Gastrocnemius medialis (tissue), 4 donors: ENCODE measurements around the gene CAMTA1. TPM values are rescaled to one million over a fixed set of nuclear protein-coding genes. Genes with fewer than 3 reads are reported as not detected.

Experiments
- ATAC-seq, 2 donors: fragments of 150-250 bp; one replicate each; pipeline ENCODE4 v1.9.1; 2016
- DNase-seq, 2 donors: peaks; one replicate each; pipeline ENCODE4 v3.0.0-alpha.2; 2019
- H3K27ac ChIP-seq, 4 donors: fragments of 200-600 bp; sonication (generic); 1 replicate in 1 of 4; 2 replicates in 3 of 4; pipeline ENCODE4 v1.5.1; 2016 to 2018; ENCODE audit warnings: mild to moderate bottlenecking in 2 of 4, moderate library complexity in 1 of 4
- H3K27me3 ChIP-seq, 3 donors: fragments of 200-600 bp; sonication (generic) in 2 of 3; 1 replicate in 1 of 3; 2 replicates in 2 of 3; pipeline versions ENCODE4 v1.5.1 to v1.6.0; 2016 to 2019; ENCODE audit warnings: mild to moderate bottlenecking in 1 of 3, moderate library complexity in 1 of 3
- H3K36me3 ChIP-seq, 2 donors: fragments of 200-600 bp; sonication (generic) in 1 of 2; one replicate each; pipeline ENCODE4 v1.5.1; 2017 to 2018
- H3K4me1 ChIP-seq, 2 donors: fragments of 200-600 bp; sonication (generic) in 1 of 2; one replicate each; pipeline ENCODE4 v1.5.1; 2016 to 2017; ENCODE audit warnings: mild to moderate bottlenecking in 2 of 2
- H3K4me3 ChIP-seq, 4 donors: fragments of 200-600 bp; sonication (generic) in 3 of 4; 1 replicate in 1 of 4; 2 replicates in 3 of 4; pipeline ENCODE4 v1.5.1; 2016 to 2019; ENCODE audit warnings: mild to moderate bottlenecking in 2 of 4
- H3K9me3 ChIP-seq, 3 donors: fragments of 200-600 bp; sonication (generic) in 2 of 3; 1 replicate in 1 of 3; 2 replicates in 2 of 3; pipeline ENCODE4 v1.5.1; 2016 to 2019
- CTCF ChIP-seq, 5 experiments: fragments of 450-650 bp in 3 of 5; fragments of 200-600 bp in 2 of 5; sonication (generic) in 2 of 5; IDR thresholded peaks in 4 of 5; conservative IDR thresholded peaks in 1 of 5; 1 replicate in 4 of 5; 2 replicates in 1 of 5; pipeline ENCODE4 v1.5.1; 2016 to 2019; ENCODE audit warnings: antibody characterized with exemption in 5 of 5, mild to moderate bottlenecking in 3 of 5, moderate library complexity in 3 of 5
- POLR2A ChIP-seq, 2 donors: fragments of 450-650 bp; IDR thresholded peaks; one replicate each; pipeline ENCODE4 v1.6.1; 2017; ENCODE audit warnings: antibody characterized with exemption in 2 of 2, mild to moderate bottlenecking in 2 of 2, moderate library complexity in 2 of 2
- in situ Hi-C, 4 donors: fragments of 200-750 bp; cut with MboI; loops; one replicate each; pipeline versions ENCODE4 v1.15.0 to v1.8.0; 2017; ENCODE audit warnings: low sequenced_read_pairs in 4 of 4
- intact Hi-C: fragments of 100-400 bp; cut with DNase I; formaldehyde crosslinking; loops from one replicate; pipeline ENCODE4 v1.15.1; 2023; ENCODE audit warnings: low total_unique reads
- total RNA-seq, 4 donors: library from RNA; depleted of rRNA; stranded (reverse); fragments of >200 nt; gene quantifications; one replicate each; pipeline versions ENCODE4 v1.1.0 to v1.2.3, GENCODE V29; 2016

CAMTA1 gene
- total RNA-seq, 4 donors from 2014 or later: 60.5 to 113 (median 70.4) TPM

GRCh38 chr1:6822530-6823359, 37.5 kb downstream of the CAMTA1 start:
- H3K9me3 ChIP-seq: no peaks in the 10 kb centered on the region
- TF ChIP-seq CTCF (IDR thresholded peaks at IDR 0.05 in 4 of 5, conservative IDR thresholded peaks at IDR 0.05 in 1 of 5) (no peak), POLR2A (IDR thresholded peaks at IDR 0.05) (no peak)
- peak overlapping the region; percentile 16 to 58 (median 54) for H3K27ac ChIP-seq
- intact Hi-C loops (no loop called here), in situ Hi-C loops (no loop called here)
- ATAC-seq: peak; percentile 65 to 69
- no peaks in the 10 kb centered on the region for H3K36me3 ChIP-seq
- no peak for DNase-seq
- H3K27me3 ChIP-seq: no peaks in the 10 kb centered on the region
- no peak overlapping the region for H3K4me3 ChIP-seq
- peaks cover 42 to 75% of the 10 kb centered on the region in 2 donors for H3K4me1 ChIP-seq

GRCh38 chr1:6823793-6824192, 38.5 kb downstream of the CAMTA1 start:
- Histone ChIP-seq H3K36me3 (no peaks in the 10 kb centered on the region), H3K4me3 (no peak overlapping the region), H3K27me3 (no peaks in the 10 kb centered on the region), H3K4me1 (peaks cover 42 to 70% of the 10 kb centered on the region in 2 donors), H3K27ac (peak overlapping the region in 2 of 4 donors; percentile 9 to 58), H3K9me3 (no peaks in the 10 kb centered on the region)
- no peak for TF ChIP-seq POLR2A (IDR thresholded peaks at IDR 0.05)
- TF ChIP-seq CTCF (IDR thresholded peaks at IDR 0.05 in 4 of 5, conservative IDR thresholded peaks at IDR 0.05 in 1 of 5): no peak
- ATAC-seq: no peak
- intact Hi-C loops (no loop called here), in situ Hi-C loops (no loop called here)
- no peak for DNase-seq

GRCh38 chr1:6824665-6825368, 39.6 kb downstream of the CAMTA1 start:
- in situ Hi-C loops: no loop called here

GRCh38 chr1:6825828-6826227, 40.6 kb downstream of the CAMTA1 start:
- Histone ChIP-seq H3K4me3 (no peak overlapping the region), H3K9me3 (no peaks in the 10 kb centered on the region), H3K4me1 (peaks cover 28 to 56% of the 10 kb centered on the region in 2 donors), H3K27ac (peak overlapping the region in 2 of 4 donors; percentile 37 to 46), H3K27me3 (no peaks in the 10 kb centered on the region), H3K36me3 (no peaks in the 10 kb centered on the region)
- DNase-seq (no peak), ATAC-seq (no peak)
- in situ Hi-C loops (no loop called here), intact Hi-C loops (no loop called here)
- TF ChIP-seq POLR2A (IDR thresholded peaks at IDR 0.05): no peak

More at GRCh38 chr1:6824665-6825368, 39.6 kb downstream of the CAMTA1 start:
- Histone ChIP-seq H3K27ac (peak overlapping the region in 1 of 4 donors; percentile 37), H3K27me3 (no peaks in the 10 kb centered on the region), H3K4me3 (no peak overlapping the region), H3K9me3 (no peaks in the 10 kb centered on the region), H3K4me1 (peaks cover 38 to 67% of the 10 kb centered on the region in 2 donors), H3K36me3 (no peaks in the 10 kb centered on the region)
- intact Hi-C loops: no loop called here
- DNase-seq (no peak), ATAC-seq (no peak)
- TF ChIP-seq CTCF (IDR thresholded peaks at IDR 0.05 in 4 of 5, conservative IDR thresholded peaks at IDR 0.05 in 1 of 5): no peak
- no peak for TF ChIP-seq POLR2A (IDR thresholded peaks at IDR 0.05)

GRCh38 chr1:6827079-6827478, 41.8 kb downstream of the CAMTA1 start:
- in situ Hi-C loops (no loop called here), intact Hi-C loops (no loop called here)
- Histone ChIP-seq H3K36me3 (no peaks in the 10 kb centered on the region), H3K27ac (no peak overlapping the region), H3K27me3 (no peaks in the 10 kb centered on the region), H3K4me1 (peaks cover 25 to 54% of the 10 kb centered on the region in 2 donors), H3K9me3 (no peaks in the 10 kb centered on the region), H3K4me3 (no peak overlapping the region)
- no peak for ATAC-seq
- no peak for DNase-seq
- TF ChIP-seq POLR2A (IDR thresholded peaks at IDR 0.05) (no peak), CTCF (IDR thresholded peaks at IDR 0.05 in 4 of 5, conservative IDR thresholded peaks at IDR 0.05 in 1 of 5) (no peak)
